Stomach (tissue), 4 donors: Measurements from ENCODE around the gene F10.

Source experiments
- EP300 ChIP-seq: sonication (generic); formaldehyde crosslinking; IDR thresholded peaks from one replicate; pipeline ENCODE4 v1.6.1; 2017; ENCODE audit warnings: antibody characterized with exemption
- POLR2A ChIP-seq, 4 donors: fragments of 450-650 bp; IDR thresholded peaks; one replicate each; pipeline ENCODE4 v1.6.1; 2016; ENCODE audit warnings: antibody characterized with exemption in 4 of 4, control low read depth in 2 of 4, mild to moderate bottlenecking in 1 of 4, moderate library complexity in 1 of 4
- POLR2AphosphoS5 ChIP-seq, 3 donors: sonication (generic); formaldehyde crosslinking; IDR thresholded peaks; one replicate each; pipeline ENCODE4 v1.6.1; 2016; ENCODE audit warnings: antibody characterized with exemption in 3 of 3
- TF ChIP-seq, protein P1 (sequence below), 7 experiments: fragments of 450-650 bp in 4 of 7; fragments of 200-600 bp in 3 of 7; sonication (generic) in 3 of 7; IDR thresholded peaks; one replicate each; pipeline ENCODE4 v1.5.1; 2016 to 2019; ENCODE audit warnings: antibody characterized with exemption in 7 of 7, control low read depth in 2 of 7, mild to moderate bottlenecking in 1 of 7

DNA sequence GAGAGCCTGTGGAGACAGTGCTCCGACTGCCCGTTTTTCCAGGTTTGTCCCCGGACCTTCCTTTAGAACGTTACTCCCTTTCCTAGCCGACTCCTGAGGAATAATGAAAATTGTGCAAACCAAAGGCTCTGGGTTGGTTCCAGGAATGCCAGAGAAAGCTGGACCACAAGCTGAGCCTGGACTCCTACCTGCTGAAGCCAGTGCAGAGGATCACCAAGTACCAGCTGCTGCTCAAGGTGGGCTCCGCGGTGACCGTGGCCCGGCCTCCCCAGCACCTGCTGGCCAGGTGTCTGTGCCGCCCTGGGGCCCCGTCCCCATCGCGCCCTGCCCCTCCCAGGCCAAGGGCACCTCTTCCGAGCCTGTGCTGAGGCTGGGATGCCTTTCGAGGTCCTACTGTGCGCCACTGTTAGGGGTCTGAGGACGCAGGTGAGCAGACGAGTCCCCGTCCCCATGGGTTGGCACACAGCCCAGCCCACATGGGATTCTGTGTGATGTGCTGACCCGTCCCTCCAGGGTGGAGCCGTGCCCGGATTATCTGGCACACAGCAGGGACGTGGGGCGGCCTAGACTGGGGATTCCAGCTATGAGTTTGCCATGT lies 37.6 kb upstream of the F10 start:
- no peak for TF ChIP-seq POLR2A (IDR thresholded peaks at IDR 0.05)
- no peak for TF ChIP-seq EP300
- TF ChIP-seq, protein P1, sequence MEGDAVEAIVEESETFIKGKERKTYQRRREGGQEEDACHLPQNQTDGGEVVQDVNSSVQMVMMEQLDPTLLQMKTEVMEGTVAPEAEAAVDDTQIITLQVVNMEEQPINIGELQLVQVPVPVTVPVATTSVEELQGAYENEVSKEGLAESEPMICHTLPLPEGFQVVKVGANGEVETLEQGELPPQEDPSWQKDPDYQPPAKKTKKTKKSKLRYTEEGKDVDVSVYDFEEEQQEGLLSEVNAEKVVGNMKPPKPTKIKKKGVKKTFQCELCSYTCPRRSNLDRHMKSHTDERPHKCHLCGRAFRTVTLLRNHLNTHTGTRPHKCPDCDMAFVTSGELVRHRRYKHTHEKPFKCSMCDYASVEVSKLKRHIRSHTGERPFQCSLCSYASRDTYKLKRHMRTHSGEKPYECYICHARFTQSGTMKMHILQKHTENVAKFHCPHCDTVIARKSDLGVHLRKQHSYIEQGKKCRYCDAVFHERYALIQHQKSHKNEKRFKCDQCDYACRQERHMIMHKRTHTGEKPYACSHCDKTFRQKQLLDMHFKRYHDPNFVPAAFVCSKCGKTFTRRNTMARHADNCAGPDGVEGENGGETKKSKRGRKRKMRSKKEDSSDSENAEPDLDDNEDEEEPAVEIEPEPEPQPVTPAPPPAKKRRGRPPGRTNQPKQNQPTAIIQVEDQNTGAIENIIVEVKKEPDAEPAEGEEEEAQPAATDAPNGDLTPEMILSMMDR (IDR thresholded peaks at IDR 0.05), result no peak
- no peak for TF ChIP-seq POLR2AphosphoS5 (IDR thresholded peaks at IDR 0.05)
